Neuronal stem cell (in vitro differentiated cells): Measurements from ENCODE around the gene HS3ST4.

Experiments used
- DNase-seq: peaks from one replicate; pipeline ENCODE4 v3.0.0-alpha.2; 2013; ENCODE audit warnings: low spot score
- H2AFZ ChIP-seq: one replicate; pipeline ENCODE4 v1.6.1; 2013; ENCODE audit warnings: mild to moderate bottlenecking, low read length, inconsistent platforms
- H2AK5ac ChIP-seq: 2 replicates; pipeline ENCODE4 v1.6.1; 2013; ENCODE audit warnings: low read depth, mild to moderate bottlenecking, inconsistent platforms, low read length, moderate library complexity, mixed read lengths
- H2BK120ac ChIP-seq: 2 replicates; pipeline ENCODE4 v1.6.1; 2013; ENCODE audit warnings: low read depth, mild to moderate bottlenecking, inconsistent platforms, low read length, moderate library complexity, mixed read lengths
- H2BK12ac ChIP-seq: one replicate; pipeline ENCODE4 v1.6.1; 2013; ENCODE audit warnings: low read length, inconsistent platforms
- H2BK15ac ChIP-seq: 2 replicates; pipeline ENCODE4 v1.6.1; 2013; ENCODE audit warnings: mild to moderate bottlenecking, low read length, inconsistent platforms, mixed read lengths
- H2BK5ac ChIP-seq: one replicate; pipeline ENCODE4 v1.6.1; 2013; ENCODE audit warnings: inconsistent platforms, mild to moderate bottlenecking, low read length, moderate library complexity
- H3K14ac ChIP-seq: one replicate; pipeline ENCODE4 v1.6.1; 2013; ENCODE audit warnings: low read length, inconsistent platforms
- H3K18ac ChIP-seq: 2 replicates; pipeline ENCODE4 v1.6.1; 2013; ENCODE audit warnings: low read length, inconsistent platforms
- H3K23ac ChIP-seq: 2 replicates; pipeline ENCODE4 v1.6.1; 2013; ENCODE audit warnings: low read depth, mild to moderate bottlenecking, mixed read lengths, low read length, inconsistent platforms; ENCODE audit not compliant: poor library complexity
- H3K27ac ChIP-seq: replicated peaks from 3 replicates; pipeline ENCODE4 v1.5.1; 2013; ENCODE audit warnings: low read length, inconsistent platforms
- H3K27me3 ChIP-seq, 3 experiments: 2 replicates each; pipeline ENCODE4 v1.6.1; 2013; ENCODE audit warnings: low read length in 3 of 3, mild to moderate bottlenecking in 2 of 3, inconsistent platforms in 1 of 3, low read depth in 1 of 3, mixed read lengths in 1 of 3, moderate library complexity in 1 of 3; ENCODE audit not compliant: control insufficient read depth in 3 of 3, insufficient read depth in 3 of 3
- H3K36me3 ChIP-seq, 2 donors: replicated peaks in 1 of 2; 2 replicates each; pipeline ENCODE4 v1.6.1; 2013; ENCODE audit warnings: low read length in 2 of 2; ENCODE audit not compliant: control insufficient read depth in 2 of 2, insufficient read depth in 2 of 2
- H3K4ac ChIP-seq: 2 replicates; pipeline ENCODE4 v1.6.1; 2013; ENCODE audit warnings: inconsistent platforms, mild to moderate bottlenecking, low read length, moderate library complexity
- H3K4me1 ChIP-seq, 2 donors: 1 replicate in 1 of 2; 2 replicates in 1 of 2; pipeline ENCODE4 v1.6.1; 2013; ENCODE audit warnings: low read length in 2 of 2, low read depth in 1 of 2; ENCODE audit not compliant: control insufficient read depth in 2 of 2, insufficient read depth in 1 of 2
- H3K4me2 ChIP-seq: one replicate; pipeline ENCODE4 v1.6.1; 2013; ENCODE audit warnings: mild to moderate bottlenecking, low read length, inconsistent platforms; ENCODE audit not compliant: insufficient read depth, poor library complexity, severe bottlenecking
- H3K4me3 ChIP-seq, 2 donors: 2 replicates each; pipeline ENCODE4 v1.5.1; 2013; ENCODE audit warnings: low read length in 2 of 2, mild to moderate bottlenecking in 2 of 2, inconsistent platforms in 1 of 2, moderate library complexity in 1 of 2
- H3K79me1 ChIP-seq: one replicate; pipeline ENCODE4 v1.6.1; 2013; ENCODE audit warnings: low read depth, mild to moderate bottlenecking, inconsistent platforms, low read length, moderate library complexity
- H3K9ac ChIP-seq: one replicate; pipeline ENCODE4 v1.6.1; 2013; ENCODE audit warnings: mild to moderate bottlenecking, low read depth, low read length, inconsistent platforms; ENCODE audit not compliant: poor library complexity
- H3K9me3 ChIP-seq, 2 donors: replicated peaks in 1 of 2; 2 replicates each; pipeline versions ENCODE3 to v1.6.1; 2013; ENCODE audit warnings: low read length in 2 of 2, mild to moderate bottlenecking in 2 of 2, inconsistent platforms in 1 of 2, low read depth in 1 of 2, mixed read lengths in 1 of 2, moderate library complexity in 1 of 2; ENCODE audit not compliant: control insufficient read depth in 2 of 2, insufficient read depth in 1 of 2
- H4K8ac ChIP-seq: one replicate; pipeline ENCODE4 v1.6.1; 2013; ENCODE audit warnings: low read depth, mild to moderate bottlenecking, inconsistent platforms, low read length, moderate library complexity
- H4K91ac ChIP-seq: one replicate; pipeline ENCODE4 v1.6.1; 2013; ENCODE audit warnings: low read length, low read depth, mild to moderate bottlenecking, inconsistent platforms; ENCODE audit not compliant: poor library complexity
- WGBS, 2 donors: extraction: QIAGEN DNeasy Blood & Tissue Kit; methylation state at CpG; one replicate each; pipeline ENCODE4 v1.1.7; 2013; ENCODE audit warnings: missing lambda C conversion rate in 2 of 2, mixed read lengths in 1 of 2; ENCODE audit not compliant: insufficient read length in 2 of 2, insufficient replicate concordance in 1 of 2; ENCODE audit errors: extremely low coverage in 2 of 2; 5-methylcytosine and 5-hydroxymethylcytosine counted together

The HS3ST4 gene

GRCh38 chr16:25941800-25942499, 250.2 kb downstream of the HS3ST4 start:
- no peak overlapping the region for H4K8ac ChIP-seq
- no peak overlapping the region for H2BK5ac ChIP-seq
- H2AK5ac ChIP-seq = no peak overlapping the region
- no peak overlapping the region for H3K14ac ChIP-seq
- H3K9me3 ChIP-seq = no peaks in the 10 kb centered on the region
- no peaks in the 10 kb centered on the region for H3K27me3 ChIP-seq
- no CpG with 5 or more reads among the region's 4 CpGs for WGBS, 2 donors
- no peak overlapping the region for H2BK120ac ChIP-seq
- no peak for DNase-seq
- H3K4me2 ChIP-seq = no peak overlapping the region
- no peak overlapping the region for H2BK12ac ChIP-seq
- no peak overlapping the region for H3K9ac ChIP-seq
- H3K79me1 ChIP-seq = no peaks in the 10 kb centered on the region
- H3K23ac ChIP-seq = no peak overlapping the region
- H2AFZ ChIP-seq = no peak overlapping the region
- H3K4ac ChIP-seq = no peak overlapping the region
- no peaks in the 10 kb centered on the region for H3K4me1 ChIP-seq
- H2BK15ac ChIP-seq = no peak overlapping the region
- no peak overlapping the region for H4K91ac ChIP-seq
- H3K36me3 ChIP-seq = no peaks in the 10 kb centered on the region
- no peak overlapping the region for H3K27ac ChIP-seq
- no peak overlapping the region for H3K4me3 ChIP-seq
- no peak overlapping the region for H3K18ac ChIP-seq

GRCh38 chr16:25950586-25951281, 259.0 kb downstream of the HS3ST4 start:
- Histone ChIP-seq H3K4me1 (peaks cover 0 to 8% of the 10 kb centered on the region in 2 donors), H3K9ac (no peak overlapping the region), H2AFZ (no peak overlapping the region), H2BK5ac (no peak overlapping the region), H3K79me1 (no peaks in the 10 kb centered on the region), H2BK120ac (no peak overlapping the region), H3K4ac (no peak overlapping the region), H3K23ac (no peak overlapping the region), H2BK12ac (no peak overlapping the region), H2BK15ac (no peak overlapping the region), H3K4me3 (no peak overlapping the region), H3K9me3 (no peaks in the 10 kb centered on the region), H2AK5ac (no peak overlapping the region), H3K36me3 (no peaks in the 10 kb centered on the region), H3K14ac (no peak overlapping the region), H4K91ac (no peak overlapping the region), H4K8ac (no peak overlapping the region), H3K27ac (no peak overlapping the region), H3K4me2 (no peak overlapping the region), H3K27me3 (peaks cover 0 to 24% (median 0%) of the 10 kb centered on the region in 3 experiments), H3K18ac (no peak overlapping the region)
- DNase-seq = peak; percentile 33
- WGBS, 2 donors = no CpG with 5 or more reads among the region's 3 CpGs

GRCh38 chr16:25951999-25952398, 260.2 kb downstream of the HS3ST4 start:
- no peaks in the 10 kb centered on the region for H3K36me3 ChIP-seq
- H3K27ac ChIP-seq = no peak overlapping the region
- H3K14ac ChIP-seq = no peak overlapping the region
- no peak overlapping the region for H3K4me3 ChIP-seq
- peaks cover 0 to 24% (median 0%) of the 10 kb centered on the region in 3 experiments for H3K27me3 ChIP-seq
- no peaks in the 10 kb centered on the region for H3K9me3 ChIP-seq
- WGBS, 2 donors = no CpG with 5 or more reads among the region's 1 CpG
- H3K4me2 ChIP-seq = no peak overlapping the region
- no peak overlapping the region for H3K18ac ChIP-seq
- no peak overlapping the region for H4K91ac ChIP-seq
- H3K9ac ChIP-seq = no peak overlapping the region
- no peak overlapping the region for H2BK5ac ChIP-seq
- no peak overlapping the region for H2BK12ac ChIP-seq
- H3K79me1 ChIP-seq = no peaks in the 10 kb centered on the region
- H3K4ac ChIP-seq = no peak overlapping the region
- H2AFZ ChIP-seq = no peak overlapping the region
- H3K23ac ChIP-seq = no peak overlapping the region
- H2AK5ac ChIP-seq = no peak overlapping the region
- peaks cover 0 to 8% of the 10 kb centered on the region in 2 donors for H3K4me1 ChIP-seq
- H2BK120ac ChIP-seq = no peak overlapping the region
- H2BK15ac ChIP-seq = no peak overlapping the region
- no peak overlapping the region for H4K8ac ChIP-seq
- DNase-seq = no peak

GRCh38 chr16:25952983-25953382, 261.2 kb downstream of the HS3ST4 start:
- Histone ChIP-seq H3K18ac (no peak overlapping the region), H4K91ac (no peak overlapping the region), H3K4me2 (no peak overlapping the region), H3K4ac (no peak overlapping the region), H3K27me3 (peaks cover 0 to 24% (median 0%) of the 10 kb centered on the region in 3 experiments), H3K79me1 (no peaks in the 10 kb centered on the region), H2BK5ac (no peak overlapping the region), H3K4me1 (peaks cover 0 to 8% of the 10 kb centered on the region in 2 donors), H2BK12ac (no peak overlapping the region), H2AK5ac (no peak overlapping the region), H3K27ac (no peak overlapping the region), H2BK120ac (no peak overlapping the region), H3K36me3 (no peaks in the 10 kb centered on the region), H2BK15ac (no peak overlapping the region), H3K9me3 (no peaks in the 10 kb centered on the region), H3K4me3 (no peak overlapping the region), H2AFZ (no peak overlapping the region), H4K8ac (no peak overlapping the region), H3K14ac (no peak overlapping the region), H3K23ac (peak overlapping the region; percentile 32), H3K9ac (no peak overlapping the region)
- WGBS, 2 donors = no CpG with 5 or more reads among the region's 3 CpGs
- no peak for DNase-seq
